K562 (cell line): ENCODE measurements around the gene TRUB2. TPM values are rescaled to one million over a fixed set of nuclear protein-coding genes. Genes with fewer than 3 reads are reported as not detected.

Experiments used
- CTCFL ChIP-seq: IDR thresholded peaks from 2 replicates; pipeline ENCODE4 v1.6.1; 2011; ENCODE audit warnings: borderline replicate concordance, low read depth, mild to moderate bottlenecking, moderate library complexity, low read length; ENCODE audit not compliant: insufficient read depth, poor library complexity, severe bottlenecking
- FOXK2 ChIP-seq, 2 experiments: fragments of 450-650 bp; IDR thresholded peaks in 1 of 2; conservative IDR thresholded peaks in 1 of 2; 2 replicates each; pipeline ENCODE4 v1.6.1; 2016; ENCODE audit warnings: low read depth in 2 of 2, mild to moderate bottlenecking in 1 of 2
- FOXP4 ChIP-seq: sonication (generic); formaldehyde crosslinking; IDR thresholded peaks from 2 replicates; pipeline ENCODE4 v1.8.0; 2022; ENCODE audit warnings: mild to moderate bottlenecking, missing genetic modification reagents, borderline replicate concordance
- GATA2 ChIP-seq: sonication (generic); formaldehyde crosslinking; IDR thresholded peaks from 2 replicates; pipeline ENCODE4 v1.4.0; 2020; ENCODE audit warnings: mild to moderate bottlenecking, missing genetic modification reagents
- MCM3 ChIP-seq: fragments of 450-650 bp; IDR thresholded peaks from 2 replicates; pipeline ENCODE4 v1.6.1; 2016
- MLLT1 ChIP-seq, 2 experiments: fragments of 450-650 bp; IDR thresholded peaks; 2 replicates each; pipeline ENCODE4 v1.6.1; 2016
- NFIX ChIP-seq: fragments of 250-450 bp; sonication (Bioruptor Pico); IDR thresholded peaks from 2 replicates; pipeline ENCODE4 v1.4.0; 2020; ENCODE audit warnings: low read depth, mild to moderate bottlenecking, moderate library complexity
- NFXL1 ChIP-seq: fragments of 450-650 bp; formaldehyde crosslinking; IDR thresholded peaks from 2 replicates; pipeline ENCODE4 v1.4.0; 2021; ENCODE audit warnings: mild to moderate bottlenecking
- NONO ChIP-seq, 2 experiments: fragments of 200-400 bp in 1 of 2; fragments of 450-650 bp in 1 of 2; formaldehyde crosslinking in 1 of 2; IDR thresholded peaks; 2 replicates each; pipeline ENCODE4 v1.6.1; 2017; ENCODE audit warnings: low read depth in 2 of 2, mild to moderate bottlenecking in 2 of 2, moderate library complexity in 2 of 2, low read length in 1 of 2
- NR2C2 ChIP-seq, 2 experiments: fragments of 200-800 bp in 1 of 2; sonication (Bioruptor generic) in 1 of 2; sonication (generic) in 1 of 2; formaldehyde crosslinking in 1 of 2; IDR thresholded peaks; 2 replicates each; pipeline versions ENCODE4 v1.6.1 to v1.8.0; 2016 to 2022; ENCODE audit warnings: mild to moderate bottlenecking in 1 of 2, missing compliant biosample characterization in 1 of 2, missing genetic modification characterization in 1 of 2, missing genetic modification reagents in 1 of 2
- SRSF7 ChIP-seq: fragments of 200-400 bp; formaldehyde crosslinking; optimal IDR thresholded peaks from 2 replicates; pipeline ENCODE3; 2017; ENCODE audit warnings: mild to moderate bottlenecking, low read depth, low read length
- TEAD1 ChIP-seq, 2 experiments: fragments of 450-650 bp in 1 of 2; sonication (generic) in 1 of 2; formaldehyde crosslinking; IDR thresholded peaks; 2 replicates each; pipeline versions ENCODE4 v1.4.0 to v1.8.0; 2020 to 2022; ENCODE audit warnings: mild to moderate bottlenecking in 2 of 2, missing genetic modification reagents in 1 of 2
- USF2 ChIP-seq: sonication (generic); formaldehyde crosslinking; IDR thresholded peaks from 2 replicates; pipeline ENCODE4 v1.5.0; 2020; ENCODE audit warnings: missing genetic modification reagents
- ZBTB33 ChIP-seq: sonication (generic); formaldehyde crosslinking; IDR thresholded peaks from 2 replicates; pipeline ENCODE4 v1.8.1; 2023; ENCODE audit warnings: mild to moderate bottlenecking, missing genetic modification reagents
- ZNF76 ChIP-seq: fragments of 250-450 bp; sonication (Bioruptor Pico); IDR thresholded peaks from 2 replicates; pipeline ENCODE4 v1.4.0; 2020; ENCODE audit warnings: mild to moderate bottlenecking, moderate library complexity, borderline replicate concordance
- polyA plus RNA-seq, 8 experiments: library from polyadenylated mRNA; depleted of rRNA in 4 of 8; stranded (reverse) in 5 of 8; unstranded in 3 of 8; fragments of >200 nt; fragmentation: Nextera tagmentation in 2 of 8; fragmentation: Illumina TruSeq in 1 of 8; extraction: Ambion mirVana in 2 of 8; extraction: Trizol in 1 of 8; gene quantifications; 2 replicates each; pipeline versions ENCODE4 v1.2.1 to v1.2.3, GENCODE V29; 2011 to 2014; ENCODE audit warnings: inconsistent platforms in 1 of 8, missing spikeins in 1 of 8
- total RNA-seq, 7 experiments: library from RNA; depleted of rRNA in 6 of 7; stranded (reverse); fragments of >200 nt in 6 of 7; fragmentation: Illumina TruSeq in 2 of 7; extraction: Trizol in 2 of 7; gene quantifications; 2 replicates each; pipeline versions ENCODE4 v1.2.1 to v1.2.3, GENCODE V29; 2011 to 2021; ENCODE audit warnings: low replicate concordance in 1 of 7

TRUB2 gene
- total and polyA plus RNA-seq, 9 of the 15 experiments (the other 6 are each of a cell fraction or from before 2014, with no cell fraction given), result 9.3 to 110 (median 63.0) TPM

GRCh38 chr9:128322404-128323211, at the start of gene TRUB2, which contains the start of gene COQ4 (continued):
- TF ChIP-seq ZBTB33 (CRISPR knock-in tag) (no peak), TEAD1 (CRISPR knock-in tag; IDR thresholded peaks at IDR 0.05) (peak in 1 of 2 experiments; percentile 85; a peak in 1 of 4 replicates), MCM3 (no peak), FOXP4 (CRISPR knock-in tag) (no peak), NR2C2 (CRISPR knock-in tag; IDR thresholded peaks at IDR 0.05) (no peak), NR2C2 (tag; IDR thresholded peaks at IDR 0.05) (no peak), NONO (IDR thresholded peaks at IDR 0.05; ENCODE audit: low read depth in 2 of 2, low read length in 1 of 2) (no peak), CTCFL (no peak), USF2 (CRISPR knock-in tag) (no peak), NFIX (no peak), ZNF76 (CRISPR knock-in tag) (peak; percentile 63; the same call in 1 of the 2 replicates), FOXK2 (conservative IDR thresholded peaks at IDR 0.05 in 1 of 2, IDR thresholded peaks at IDR 0.05 in 1 of 2; ENCODE audit: low read depth in 2 of 2) (no peak), GATA2 (CRISPR knock-in tag) (no peak), MLLT1 (IDR thresholded peaks at IDR 0.05) (no peak), NFXL1 (0 out of 2 replicates have a peak, but pooled peaks have one; percentile 44), SRSF7 (no peak)
